Kidney glomerular epithelial cell (primary cell): Measurements from ENCODE around the gene TLE2.

Experiments used
- DNase-seq: peaks from one replicate; lab custom pipeline; 2025; lab: John Stamatoyannopoulos, UW

TLE2 gene

DNA sequence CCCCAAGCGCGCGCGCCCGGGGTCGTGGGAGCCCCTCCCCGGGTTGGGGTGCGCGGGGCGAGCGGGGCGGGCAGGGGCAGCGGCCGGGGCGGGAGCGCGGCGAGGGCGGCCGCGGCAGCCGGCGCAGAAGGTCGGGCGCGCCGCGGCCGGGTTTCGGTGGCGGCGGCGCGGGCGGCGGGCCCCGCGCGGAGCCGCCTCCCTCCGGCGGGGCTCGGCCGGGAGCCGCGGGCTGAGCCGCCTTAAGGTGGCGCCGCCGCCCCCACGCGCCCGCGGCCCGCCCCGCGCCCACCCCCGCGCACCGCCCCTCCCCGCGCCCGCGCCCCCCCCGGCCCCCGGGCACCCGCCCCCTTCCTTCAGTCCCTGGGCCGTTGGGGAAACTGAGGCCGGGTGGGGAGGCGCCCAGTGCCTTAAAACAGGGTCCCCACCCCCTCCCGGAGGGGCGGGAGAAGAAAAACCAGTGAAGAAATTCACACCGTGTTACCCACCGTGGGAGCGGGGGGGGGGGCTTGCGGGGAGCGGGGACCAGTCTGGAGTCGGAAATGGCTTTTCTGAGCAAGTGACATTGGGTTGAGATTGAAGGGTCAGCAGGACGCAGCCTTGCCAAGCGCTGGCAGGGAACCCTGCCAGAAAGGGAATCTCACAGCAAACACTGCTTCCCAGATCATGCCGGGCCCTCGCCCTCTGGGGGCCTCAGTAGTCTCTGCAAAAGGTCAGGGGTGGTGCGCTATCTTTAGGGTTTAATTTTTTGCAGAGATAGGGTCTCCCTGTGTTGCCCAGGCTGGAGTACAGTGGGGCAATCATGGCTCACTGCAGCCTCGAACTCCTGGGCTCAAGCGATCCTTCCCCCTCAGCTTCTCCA is at the start of gene TLE2:
TSS of gene TLE2 (minus strand) at position 216 of the 859 bp plus-strand sequence. CDS start 376 bp downstream, outside the sequence.
- no peak for DNase-seq

GRCh38 chr19:3075605-3076431 is 46.7 kb upstream of the TLE2 start:
- peak; percentile 46 for DNase-seq

DNA sequence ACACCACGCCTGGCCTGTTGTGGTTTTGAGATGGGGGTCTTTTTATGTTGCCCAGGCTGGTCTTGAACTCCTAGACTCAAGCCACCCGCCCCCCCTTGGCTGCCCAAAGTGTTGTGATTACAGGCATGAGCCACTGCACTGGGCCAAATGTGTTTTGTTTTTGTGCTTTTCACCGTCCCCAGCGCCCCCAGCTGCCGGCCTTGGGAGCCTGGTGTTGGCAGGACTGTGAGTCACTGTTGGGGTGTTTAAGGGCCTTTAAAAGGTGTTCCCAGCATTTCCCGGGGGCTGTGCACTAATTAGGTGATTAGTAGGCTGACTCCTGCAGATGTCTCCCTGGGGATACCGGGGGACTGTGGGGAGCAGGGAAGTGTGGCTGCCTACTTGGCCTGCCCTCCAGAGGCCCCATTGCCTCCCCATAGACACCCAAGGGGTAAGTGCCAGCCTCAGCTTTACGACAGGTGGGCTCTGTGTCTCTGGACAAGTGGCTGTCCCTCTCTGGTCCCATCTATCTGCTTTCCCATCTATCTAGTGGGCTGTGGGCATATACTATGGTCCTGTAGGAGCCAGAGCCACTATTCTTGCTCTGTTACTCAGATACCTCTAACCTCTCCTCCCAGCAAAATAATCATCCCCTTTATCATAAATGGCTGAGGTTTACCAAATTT is 45.0 kb upstream of the TLE2 start:
- DNase-seq: no peak

DNA sequence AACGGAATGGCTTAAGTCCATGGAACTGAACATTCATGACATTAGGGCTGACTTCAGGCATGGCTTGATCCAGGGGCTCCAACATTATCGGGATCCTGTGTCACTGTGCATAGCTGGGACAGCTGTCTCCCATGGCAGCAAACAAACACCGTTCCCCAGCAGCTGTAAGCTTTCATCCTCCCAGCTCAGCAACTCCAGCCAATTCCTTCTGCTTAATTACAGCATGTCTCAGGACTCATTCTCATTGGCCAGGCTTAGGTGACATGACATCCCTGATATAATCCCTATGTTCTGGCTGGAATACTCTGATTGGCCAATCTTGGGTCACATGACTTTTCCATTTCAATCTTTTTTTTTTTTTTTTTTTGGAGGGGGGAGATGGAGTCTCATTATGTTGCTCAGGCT is 44.1 kb upstream of the TLE2 start:
- DNase-seq: no peak

- DNase-seq: no peak
These were observed 42.7 kb upstream of the TLE2 start for GRCh38 chr19:3071768-3072167.

GRCh38 chr19:3068071-3068470 is 39.0 kb upstream of the TLE2 start:
- DNase-seq: no peak

DNA sequence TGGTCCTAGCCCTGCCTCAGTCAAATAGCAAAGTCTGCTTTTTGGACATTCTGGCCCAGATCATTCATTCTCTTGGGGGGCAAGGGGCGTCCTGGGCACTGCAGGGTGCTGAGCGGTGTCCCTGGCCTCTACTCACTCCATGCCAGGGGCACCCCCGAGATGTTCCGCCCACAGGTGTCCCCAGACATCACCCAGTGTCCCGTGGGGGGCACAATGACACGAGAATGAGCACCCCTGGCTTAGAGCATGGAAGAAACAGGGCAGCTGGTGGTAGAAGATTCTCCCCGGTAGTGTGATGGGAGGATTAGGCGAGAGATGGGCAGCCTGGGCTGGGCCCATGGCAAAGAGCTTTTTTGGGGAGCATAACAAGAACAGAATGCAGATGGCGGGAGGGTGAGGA is 38.5 kb upstream of the TLE2 start:
- no peak for DNase-seq

DNA sequence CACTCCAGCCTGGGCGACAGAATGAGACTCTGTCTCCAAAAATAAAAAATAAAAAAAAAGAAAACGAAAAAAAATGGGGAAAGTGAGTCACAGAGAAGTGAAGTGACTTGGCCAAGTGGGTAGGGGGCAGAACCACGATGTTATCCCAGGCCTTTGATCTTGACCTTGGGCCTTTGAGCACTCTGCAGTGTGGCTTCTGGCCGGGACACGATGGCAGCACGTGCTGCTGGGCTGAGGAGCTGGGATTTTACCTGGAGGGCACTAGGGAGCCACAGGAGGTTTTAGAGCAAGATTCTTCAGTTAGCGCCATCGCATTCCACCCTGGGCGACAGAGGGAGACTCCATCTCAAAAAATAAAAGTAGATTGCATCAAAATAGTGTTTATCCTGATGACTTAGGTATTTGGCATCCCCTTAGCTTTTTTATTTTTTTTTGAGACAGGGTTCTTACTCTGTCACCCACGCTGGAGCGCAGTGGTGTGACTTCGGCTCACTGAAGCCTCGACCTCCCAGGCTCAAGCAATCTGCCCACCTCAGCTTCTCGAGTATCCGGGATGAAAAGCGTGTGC is 37.5 kb upstream of the TLE2 start:
- no peak for DNase-seq

DNA sequence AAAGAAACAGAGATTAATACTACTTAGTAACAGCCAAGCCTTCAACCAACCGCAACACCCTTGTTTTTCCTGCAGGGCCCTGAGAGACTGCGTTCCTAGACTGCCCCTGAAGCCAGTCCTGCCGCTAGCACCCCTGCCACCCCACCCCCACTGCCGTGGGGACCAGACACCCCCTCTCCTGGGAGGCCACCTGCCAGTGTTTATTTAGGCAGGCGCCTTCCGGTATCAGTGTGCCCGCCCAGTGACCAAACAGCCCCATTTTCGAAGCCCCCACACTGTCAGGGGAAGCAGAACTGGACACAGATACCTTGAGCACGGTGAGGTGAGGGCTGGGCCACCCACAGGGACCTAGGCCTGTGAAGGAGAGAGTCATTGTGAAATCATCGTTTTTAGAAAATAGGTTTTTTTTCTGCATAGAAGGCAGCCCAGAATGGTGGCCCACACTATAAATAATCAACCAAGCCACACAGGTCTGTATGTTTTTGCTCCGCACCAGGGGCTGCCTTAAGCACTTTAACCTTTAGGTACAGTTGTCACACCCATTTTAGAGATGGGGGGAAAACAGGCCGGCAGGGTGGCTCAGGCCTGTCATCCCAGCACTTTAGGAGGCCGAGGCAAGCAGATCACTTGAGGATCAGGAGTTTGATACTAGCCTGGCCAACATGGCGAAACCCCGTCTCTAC is 36.7 kb upstream of the TLE2 start:
- no peak for DNase-seq

DNA sequence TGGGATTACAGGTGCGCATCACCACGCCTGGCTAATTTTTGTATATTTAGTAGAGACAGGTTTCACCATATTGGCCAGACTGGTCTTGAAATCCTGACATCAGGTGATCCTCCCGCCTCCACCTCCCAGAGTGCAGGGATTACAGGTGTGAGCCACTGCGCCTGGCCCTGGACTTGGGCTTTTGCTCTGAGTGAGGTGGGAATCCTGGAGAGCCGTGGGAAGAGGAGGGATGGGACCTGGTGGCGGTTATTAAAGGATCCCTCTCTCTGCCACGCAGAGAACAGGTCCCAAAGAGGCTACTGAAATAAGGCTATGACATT is 34.9 kb upstream of the TLE2 start:
- no peak for DNase-seq

DNA sequence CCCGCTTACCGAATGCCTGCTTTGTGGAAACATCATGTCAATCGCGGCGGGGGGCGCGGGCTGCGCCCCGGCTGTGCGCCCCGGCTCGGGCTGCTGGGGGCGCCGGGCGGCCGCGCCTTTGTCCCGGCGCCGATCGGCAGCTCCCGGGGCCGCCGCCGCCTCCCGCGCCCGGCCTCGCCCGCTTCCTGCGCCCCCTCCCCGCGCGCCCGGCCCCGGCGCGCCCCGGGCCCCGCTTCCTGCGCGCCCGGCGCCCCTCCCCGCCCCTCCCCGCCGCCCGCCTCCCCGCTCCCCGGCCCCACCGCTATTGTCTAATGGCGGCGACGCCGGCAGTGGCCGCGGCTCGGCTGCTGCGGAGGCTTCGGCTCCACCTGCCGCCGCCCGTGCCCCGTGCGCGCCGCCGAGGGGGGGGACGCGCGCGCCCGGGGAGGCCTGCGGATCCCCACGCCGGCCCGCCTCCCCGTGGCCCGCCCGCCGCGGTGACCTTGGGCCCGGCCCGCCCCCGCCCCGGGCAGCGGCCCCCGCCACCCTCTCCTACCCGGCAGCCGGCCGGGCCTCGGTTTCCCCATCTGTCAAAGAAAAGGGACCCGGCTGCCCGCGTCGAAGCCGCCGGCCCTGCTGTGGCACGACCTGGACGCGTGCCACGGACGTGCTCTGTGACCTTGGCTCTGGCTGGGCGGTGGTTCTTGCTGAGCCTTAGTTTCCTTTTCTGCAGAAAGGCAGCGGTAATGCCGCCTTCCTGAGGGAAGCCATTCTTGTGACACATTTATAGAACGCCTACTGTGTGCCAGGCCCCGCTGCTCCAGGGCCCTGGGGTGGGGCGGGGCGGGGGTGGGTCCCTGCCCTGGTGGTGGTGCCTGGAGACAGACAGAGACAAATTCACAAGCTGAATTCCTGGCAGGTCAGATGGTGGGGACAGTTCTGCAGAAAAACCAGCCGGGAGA is 33.4 kb upstream of the TLE2 start, which contains the start of gene TLE5:
TSS of gene TLE5 (minus strand) at position 331 of the 941 bp plus-strand sequence. CDS start at position 36, 295 bp downstream.
- no peak for DNase-seq

GRCh38 chr19:3061182-3062161 is 32.4 kb upstream of the TLE2 start:
- DNase-seq: no peak

- DNase-seq: no peak
These were observed 31.7 kb upstream of the TLE2 start for GRCh38 chr19:3060857-3061181.

GRCh38 chr19:3059653-3060052 is 30.6 kb upstream of the TLE2 start:
- DNase-seq: no peak

DNA sequence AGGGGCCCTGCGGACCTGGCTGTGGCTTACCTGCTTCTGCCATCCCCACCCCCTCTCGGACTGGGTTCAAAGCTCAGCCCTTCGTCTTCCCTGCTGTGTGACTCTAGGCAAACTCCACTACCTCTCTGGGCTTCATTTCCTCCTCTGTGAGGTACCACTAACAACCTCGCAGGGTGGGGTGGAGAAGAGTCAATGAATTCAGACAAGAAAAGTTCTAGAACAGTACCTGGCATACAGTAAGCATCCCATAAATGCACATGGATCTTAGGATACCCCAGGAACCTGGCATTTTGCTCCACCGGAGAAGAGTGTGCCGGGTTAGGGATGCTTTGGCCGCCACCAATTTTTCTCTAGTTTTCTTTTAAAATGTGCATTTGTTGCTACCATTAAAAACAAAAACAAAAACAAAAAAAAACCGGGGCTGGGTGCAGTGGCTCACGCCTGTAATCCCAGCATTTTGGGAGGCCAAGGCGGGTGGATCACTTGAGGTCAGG is 29.8 kb upstream of the TLE2 start:
- DNase-seq: no peak

- no peak for DNase-seq
These were observed 29.1 kb upstream of the TLE2 start for GRCh38 chr19:3058009-3058820.

- no peak for DNase-seq
These were observed 28.2 kb upstream of the TLE2 start for GRCh38 chr19:3057275-3057714.

DNA sequence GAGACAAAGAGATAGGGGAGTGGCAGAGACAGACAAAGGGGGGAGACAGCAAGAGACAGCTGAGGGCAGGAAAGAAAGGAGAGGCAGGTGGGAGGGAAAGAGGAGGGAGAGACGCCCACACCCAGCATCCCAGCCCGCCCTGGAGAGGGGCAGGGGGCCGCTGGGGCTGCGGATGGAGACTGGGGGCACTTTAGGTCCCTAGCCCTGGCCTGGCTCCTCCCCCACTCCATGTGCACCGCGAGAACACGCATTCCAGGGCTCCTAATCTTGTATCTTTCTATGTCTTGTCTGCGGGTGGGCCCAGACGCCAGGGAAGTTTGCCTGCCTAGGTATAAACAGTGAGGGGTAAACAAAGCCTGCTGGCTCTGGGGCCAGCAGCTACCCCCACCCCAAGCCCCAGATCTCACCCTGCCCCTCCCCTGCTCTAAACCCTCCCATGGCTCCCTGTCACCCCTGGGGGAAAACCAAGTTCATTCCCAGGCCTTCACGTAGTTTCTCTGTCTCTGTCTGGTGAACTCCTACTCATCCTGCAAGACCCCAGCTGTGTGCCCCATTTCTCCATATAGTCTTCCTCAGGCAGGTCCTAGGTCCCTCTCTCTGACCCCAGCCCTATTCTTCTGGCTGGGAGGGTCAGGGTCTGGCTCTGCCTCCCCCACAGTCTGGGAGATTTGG is 27.5 kb upstream of the TLE2 start:
- no peak for DNase-seq
